Adrenal gland (tissue), 5 donors: ENCODE data around the gene CRNKL1.

ENCODE experiments used
- POLR2A ChIP-seq, 2 donors: fragments of 450-650 bp; IDR thresholded peaks; one replicate each; pipeline ENCODE4 v1.6.1; 2017; ENCODE audit warnings: antibody characterized with exemption in 2 of 2, mild to moderate bottlenecking in 2 of 2, moderate library complexity in 1 of 2
- TF ChIP-seq, protein P1 (sequence below), 6 experiments: fragments of 450-650 bp in 4 of 6; fragments of 200-600 bp in 2 of 6; sonication (generic) in 1 of 6; IDR thresholded peaks; 1 replicate in 5 of 6; 2 replicates in 1 of 6; pipeline versions ENCODE4 v1.5.1 to v1.8.0; 2016 to 2021; ENCODE audit warnings: antibody characterized with exemption in 6 of 6, mild to moderate bottlenecking in 2 of 6, moderate library complexity in 1 of 6
- donor health status: DM: no; HTN: no; CAD: no.

GRCh38 chr20:19990850-19991249, 61.4 kb downstream of the CRNKL1 start:
- TF ChIP-seq, protein P1, sequence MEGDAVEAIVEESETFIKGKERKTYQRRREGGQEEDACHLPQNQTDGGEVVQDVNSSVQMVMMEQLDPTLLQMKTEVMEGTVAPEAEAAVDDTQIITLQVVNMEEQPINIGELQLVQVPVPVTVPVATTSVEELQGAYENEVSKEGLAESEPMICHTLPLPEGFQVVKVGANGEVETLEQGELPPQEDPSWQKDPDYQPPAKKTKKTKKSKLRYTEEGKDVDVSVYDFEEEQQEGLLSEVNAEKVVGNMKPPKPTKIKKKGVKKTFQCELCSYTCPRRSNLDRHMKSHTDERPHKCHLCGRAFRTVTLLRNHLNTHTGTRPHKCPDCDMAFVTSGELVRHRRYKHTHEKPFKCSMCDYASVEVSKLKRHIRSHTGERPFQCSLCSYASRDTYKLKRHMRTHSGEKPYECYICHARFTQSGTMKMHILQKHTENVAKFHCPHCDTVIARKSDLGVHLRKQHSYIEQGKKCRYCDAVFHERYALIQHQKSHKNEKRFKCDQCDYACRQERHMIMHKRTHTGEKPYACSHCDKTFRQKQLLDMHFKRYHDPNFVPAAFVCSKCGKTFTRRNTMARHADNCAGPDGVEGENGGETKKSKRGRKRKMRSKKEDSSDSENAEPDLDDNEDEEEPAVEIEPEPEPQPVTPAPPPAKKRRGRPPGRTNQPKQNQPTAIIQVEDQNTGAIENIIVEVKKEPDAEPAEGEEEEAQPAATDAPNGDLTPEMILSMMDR (IDR thresholded peaks at IDR 0.05), result no peak
- no peak for TF ChIP-seq POLR2A (IDR thresholded peaks at IDR 0.05)
